HG02642 (cell line): ENCODE measurements around the gene MOSMO.
"Not testable (repeated sequence)": the region's sequence is repeated elsewhere in the genome, so short reads cannot be mapped to it uniquely, and the experiment has no call there.

Experiments
- ATAC-seq: cut with Tn5 transposase; IDR thresholded peaks from one replicate; pipeline ENCODE4 v1.9.1; 2021; ENCODE audit warnings: mild to moderate bottlenecking; ENCODE audit not compliant: unreplicated experiment, poor library complexity

MOSMO gene

DNA sequence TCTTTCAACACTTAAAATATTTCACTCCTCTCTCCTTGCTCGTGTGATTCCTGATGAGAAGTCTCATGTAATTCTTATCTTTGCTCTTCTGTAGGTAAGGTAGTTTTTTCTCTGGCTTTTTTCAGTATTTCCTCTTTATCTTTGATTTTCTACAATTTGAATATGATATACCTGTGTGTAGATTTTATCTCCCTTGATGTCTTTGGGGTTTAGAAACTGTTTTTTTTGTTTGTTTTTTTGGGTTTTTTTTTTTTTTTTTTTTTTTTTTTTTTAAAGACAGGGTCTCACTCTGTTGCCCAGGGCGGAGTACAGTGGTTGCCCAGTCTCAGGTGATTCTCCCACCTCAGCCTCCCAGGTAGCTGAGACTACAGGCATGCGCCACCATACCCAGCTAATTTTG lies 26.6 kb downstream of the MOSMO start:
- ATAC-seq, result no peak

DNA sequence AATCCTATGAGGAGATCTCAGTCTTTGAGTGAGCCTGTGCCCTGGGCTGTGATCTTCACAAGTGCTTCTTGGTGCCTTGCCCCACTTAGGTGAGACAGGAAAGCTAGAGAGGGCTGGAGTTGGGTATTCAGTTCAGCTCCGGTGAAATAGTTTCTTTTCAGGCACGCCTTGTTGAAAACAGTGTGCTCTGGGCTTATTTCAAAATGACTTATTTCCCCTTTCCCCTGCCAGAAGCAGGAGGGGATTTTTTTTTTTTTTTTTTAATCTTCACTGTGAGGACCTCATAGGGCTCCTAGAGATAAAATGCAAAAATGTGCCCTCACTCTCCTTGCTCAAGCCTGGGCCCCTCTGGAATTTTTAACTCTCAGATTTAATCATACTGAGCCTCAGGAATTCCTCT lies 27.2 kb downstream of the MOSMO start:
- no peak for ATAC-seq

DNA sequence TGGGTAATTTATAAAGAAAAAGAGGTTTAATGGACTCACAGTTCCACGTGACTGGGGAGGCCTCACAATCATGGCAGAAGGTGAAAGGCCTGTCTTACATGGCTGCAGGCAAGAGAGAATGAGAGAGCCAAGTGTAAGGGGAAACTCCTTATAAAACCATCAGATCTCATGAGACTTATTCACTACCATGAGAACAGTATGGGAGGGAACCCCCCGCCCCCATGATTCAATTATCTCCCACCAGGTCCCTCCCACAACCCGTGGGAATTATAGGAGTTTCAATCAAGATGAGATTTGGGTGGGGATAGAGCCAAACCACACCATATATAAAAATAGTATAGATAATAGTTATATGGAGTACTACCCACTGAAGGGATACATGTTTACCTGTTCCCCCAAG lies 36.0 kb downstream of the MOSMO start:
- ATAC-seq, result not testable (repeated sequence)

DNA sequence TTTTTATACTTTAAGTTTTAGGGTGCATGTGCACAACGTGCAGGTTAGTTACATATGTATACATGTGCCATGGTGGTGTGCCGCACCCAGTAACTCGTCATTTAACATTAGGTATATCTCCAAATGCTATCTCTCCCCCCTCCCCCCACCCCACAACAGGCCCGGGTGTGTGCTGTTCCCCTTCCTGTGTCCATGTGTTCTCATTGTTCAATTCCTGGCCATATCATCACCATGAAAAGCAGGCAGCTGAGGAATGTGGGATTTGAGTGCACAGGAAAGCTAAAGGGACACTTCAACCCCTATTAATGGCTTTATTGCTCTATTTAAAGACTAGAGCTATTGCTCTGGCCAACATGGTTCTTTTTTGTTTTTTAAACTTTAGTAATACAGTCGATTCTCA lies 38.0 kb downstream of the MOSMO start:
- not testable (repeated sequence) for ATAC-seq

DNA sequence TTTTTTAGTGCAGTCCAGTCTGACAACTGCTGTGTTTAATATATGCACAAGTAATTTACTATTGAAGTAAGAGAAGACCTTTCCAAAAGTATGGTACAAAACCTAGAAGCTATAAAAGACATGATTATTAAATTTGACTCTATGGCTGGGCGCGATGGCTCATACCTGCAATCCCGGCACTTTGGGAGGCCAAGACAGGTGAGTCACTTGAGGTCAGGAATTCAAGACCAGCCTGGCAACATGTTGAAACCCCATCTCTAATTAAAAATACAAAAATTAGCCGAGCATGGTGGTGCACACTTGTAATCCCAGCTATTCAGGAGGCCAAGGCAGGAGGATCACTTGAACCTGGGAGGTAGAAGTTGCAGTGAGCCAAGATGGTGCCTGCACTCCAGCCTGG lies 43.1 kb downstream of the MOSMO start:
- no peak for ATAC-seq

DNA sequence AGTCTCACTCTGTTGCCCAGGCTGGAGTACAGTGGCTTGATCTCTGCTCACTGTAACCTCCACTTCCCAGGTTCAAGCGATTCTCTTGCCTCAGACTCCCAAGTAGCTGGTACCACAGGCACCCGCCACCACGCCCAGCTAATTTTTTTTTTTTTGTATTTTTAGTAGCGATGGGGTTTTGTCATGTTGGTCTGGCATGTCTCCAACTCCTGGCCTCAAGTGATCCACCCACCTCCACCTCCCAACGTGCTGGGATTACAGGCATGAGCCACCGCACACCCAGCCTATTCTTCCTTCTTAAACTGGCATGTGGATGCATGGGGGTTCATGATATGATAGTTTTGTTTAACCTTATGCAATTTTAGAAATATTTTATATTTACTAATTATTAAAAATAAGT lies 45.1 kb downstream of the MOSMO start:
- no peak for ATAC-seq

DNA sequence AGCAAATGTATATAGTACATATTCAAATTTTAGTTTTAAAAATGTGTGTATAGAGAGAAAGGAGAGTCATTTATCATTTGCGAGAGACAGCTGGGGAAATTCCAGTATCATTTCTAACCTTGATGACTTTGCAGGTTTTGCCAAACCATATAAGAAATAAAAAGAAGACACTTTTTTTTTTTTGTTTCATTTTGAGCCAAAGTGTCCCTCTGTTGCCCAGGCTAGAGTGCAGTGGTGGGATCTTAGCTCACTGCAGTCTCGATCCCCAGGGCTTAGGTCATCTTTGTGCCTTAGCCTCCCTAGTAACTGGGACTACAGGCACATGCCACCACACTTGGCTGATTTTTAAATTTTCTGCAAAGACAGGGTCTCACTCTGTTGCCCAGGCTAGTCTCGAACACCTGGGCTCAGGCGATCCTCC lies 46.0 kb downstream of the MOSMO start:
- no peak for ATAC-seq

DNA sequence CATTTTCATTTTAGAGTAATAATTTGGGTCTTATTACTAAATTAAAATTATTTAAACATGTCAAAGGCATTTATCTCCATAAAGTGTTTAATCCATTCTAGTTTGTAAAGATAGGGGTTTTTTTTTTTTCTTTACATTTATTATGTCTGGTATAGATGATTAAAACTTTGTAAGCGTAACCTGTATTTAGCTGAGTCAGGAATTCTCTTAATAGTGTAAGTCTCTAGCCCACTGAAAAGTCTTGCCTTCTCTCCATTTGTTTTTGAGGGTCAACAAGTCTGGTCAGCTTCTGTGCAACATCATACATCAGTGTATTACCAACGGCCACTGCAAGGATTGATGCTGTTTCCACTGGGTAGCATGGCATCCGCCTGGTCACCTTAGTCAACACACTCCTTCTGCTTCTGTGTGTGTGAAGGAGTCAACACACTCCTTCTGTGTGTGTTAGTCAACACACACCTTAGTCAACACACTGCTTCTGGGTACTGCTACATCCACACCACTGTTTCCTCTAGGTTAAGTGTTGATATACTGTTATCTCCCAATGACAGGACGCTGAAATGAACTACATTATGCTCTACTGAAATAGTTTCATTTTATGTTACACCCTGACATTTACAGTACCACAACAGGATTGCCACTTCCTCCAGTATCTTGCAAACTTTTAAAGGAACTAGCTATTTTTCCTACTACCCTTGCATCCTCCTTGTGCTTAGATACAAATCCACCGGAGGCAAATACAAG lies 47.1 kb downstream of the MOSMO start:
- no peak for ATAC-seq

DNA sequence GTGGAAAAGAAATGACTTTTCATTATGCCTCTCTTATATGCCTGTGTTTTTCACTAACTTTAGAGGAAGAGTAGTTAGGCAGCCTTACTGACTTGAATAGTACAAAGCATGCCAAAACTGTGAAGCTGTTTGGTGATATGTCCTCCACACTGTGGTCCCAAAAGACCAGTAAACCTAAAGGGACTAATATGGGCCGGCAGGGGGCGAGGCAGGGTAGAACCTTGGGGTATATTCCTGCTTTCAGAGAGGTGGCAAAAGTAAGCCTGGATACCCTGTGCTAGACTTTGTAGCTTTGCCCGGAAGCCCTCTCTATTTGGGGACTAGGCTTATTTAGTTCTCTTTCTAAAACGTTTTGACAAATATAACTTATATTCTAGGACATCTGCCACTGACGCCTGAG lies 48.0 kb downstream of the MOSMO start:
- no peak for ATAC-seq

DNA sequence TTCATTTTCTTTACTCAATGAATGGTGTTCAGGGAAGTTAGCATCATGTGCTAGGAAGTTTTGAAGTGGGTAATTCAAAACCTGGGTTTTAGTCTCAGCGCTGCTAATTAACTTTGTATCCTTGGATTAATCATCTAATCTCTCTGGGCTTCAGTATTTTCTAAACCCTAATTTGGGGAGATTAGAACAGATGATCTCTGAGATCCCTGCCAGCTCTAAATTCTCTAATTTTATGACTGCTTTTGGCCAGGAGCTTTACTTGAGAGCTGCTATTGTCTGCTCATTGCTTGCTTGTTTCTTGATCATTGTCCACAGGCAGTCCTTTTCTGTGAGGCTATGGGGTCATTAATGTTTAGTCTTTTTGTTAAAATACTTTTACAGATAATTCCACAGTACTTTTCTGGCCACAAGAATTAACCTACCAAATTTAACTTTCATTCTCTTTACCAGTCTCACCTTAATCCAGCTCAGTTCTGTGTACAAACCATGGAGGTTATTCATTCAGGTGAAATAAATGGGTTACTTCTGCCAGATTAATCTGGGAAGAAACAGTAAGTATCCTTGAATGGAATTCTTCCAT lies 56.1 kb downstream of the MOSMO start:
- ATAC-seq, result no peak

DNA sequence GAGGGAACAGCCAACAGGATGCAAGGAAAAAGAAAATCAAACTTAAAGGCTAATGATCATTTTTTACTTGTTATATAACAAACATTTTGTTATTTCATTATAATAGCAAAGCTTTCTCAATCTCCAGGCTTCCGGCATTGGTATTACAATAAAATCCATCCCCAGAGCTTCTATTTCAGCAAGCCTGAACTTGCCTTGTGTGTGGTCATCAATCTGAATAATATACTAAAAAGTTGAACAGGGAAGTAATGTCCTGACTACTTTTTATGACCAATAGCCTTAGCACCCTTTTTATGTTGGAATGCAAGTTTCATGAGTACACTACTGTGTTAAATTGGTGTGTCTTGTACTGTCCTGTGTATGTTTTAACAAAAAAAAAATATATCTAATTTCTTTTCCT lies 57.3 kb downstream of the MOSMO start:
- no peak for ATAC-seq

DNA sequence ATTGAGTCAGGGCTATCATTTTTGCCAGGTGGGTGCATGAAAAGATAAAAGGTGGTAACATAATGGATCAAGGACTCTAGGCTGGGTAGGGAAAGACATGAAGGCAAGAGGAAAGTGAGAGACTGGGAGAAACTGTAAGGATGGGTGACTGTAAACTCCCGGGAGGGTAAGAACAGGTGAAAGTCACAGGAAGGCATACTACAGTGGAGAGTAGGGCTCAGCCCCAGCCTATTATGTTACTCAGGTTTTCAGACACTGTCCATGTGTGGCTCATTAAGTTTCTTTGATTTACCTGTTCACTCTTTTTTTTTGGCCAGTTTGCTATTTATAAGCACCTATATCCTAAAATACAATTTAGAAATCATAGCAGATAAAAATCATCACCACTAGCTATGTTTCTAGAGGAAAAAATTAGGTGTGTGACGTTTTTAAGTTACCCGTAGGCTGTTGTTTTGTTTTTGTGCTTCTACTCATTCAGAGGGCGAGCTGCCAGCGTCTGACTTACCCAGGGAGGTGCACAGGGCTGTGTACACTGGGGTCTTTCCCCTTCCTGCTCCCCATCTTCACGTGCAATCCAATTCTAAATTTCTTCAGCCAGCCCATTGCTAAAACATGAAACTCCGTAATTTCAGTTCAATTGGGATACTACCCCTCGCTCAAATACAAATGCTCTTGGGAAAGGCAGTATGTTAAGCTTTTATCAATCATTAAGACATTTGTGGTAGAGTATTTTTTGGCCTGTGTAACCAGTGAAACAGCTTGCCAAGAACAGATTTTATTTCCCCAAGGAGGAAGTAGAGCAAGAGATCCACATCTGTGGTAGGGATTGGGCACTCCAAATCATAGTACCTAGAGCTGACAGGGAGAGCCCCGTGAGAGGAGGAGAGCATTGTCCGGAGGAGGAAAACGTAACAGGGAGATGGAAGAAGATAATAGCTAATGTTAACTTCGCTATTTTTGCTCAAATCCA lies 62.7 kb downstream of the MOSMO start:
- no peak for ATAC-seq

DNA sequence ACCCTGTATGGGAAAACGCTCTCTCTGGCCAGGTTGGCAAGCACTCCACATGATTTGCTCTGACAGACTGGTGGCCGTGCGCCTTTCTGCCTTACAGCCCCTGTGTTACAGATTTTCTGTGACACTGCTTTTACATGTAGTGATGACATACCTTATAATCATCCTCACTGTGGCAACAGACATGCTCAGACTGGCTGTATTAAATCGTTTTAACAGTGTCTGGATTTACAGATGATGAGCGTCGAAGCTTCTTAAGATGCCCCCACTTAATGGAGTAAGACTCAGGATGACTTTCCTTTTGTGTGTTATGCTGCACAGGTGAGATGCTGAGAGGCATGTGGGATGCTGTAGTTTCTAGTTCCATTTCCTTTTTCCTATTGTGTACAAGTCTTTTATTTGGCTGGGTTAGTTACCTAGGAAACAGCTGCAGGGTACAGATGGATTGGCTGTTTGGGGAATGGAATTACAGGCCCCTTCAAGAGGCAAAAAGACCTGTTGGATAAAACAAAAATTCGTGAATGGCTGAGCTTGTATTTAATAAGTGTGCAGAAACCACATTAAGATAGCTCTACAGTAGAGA lies 63.5 kb downstream of the MOSMO start:
- no peak for ATAC-seq

DNA sequence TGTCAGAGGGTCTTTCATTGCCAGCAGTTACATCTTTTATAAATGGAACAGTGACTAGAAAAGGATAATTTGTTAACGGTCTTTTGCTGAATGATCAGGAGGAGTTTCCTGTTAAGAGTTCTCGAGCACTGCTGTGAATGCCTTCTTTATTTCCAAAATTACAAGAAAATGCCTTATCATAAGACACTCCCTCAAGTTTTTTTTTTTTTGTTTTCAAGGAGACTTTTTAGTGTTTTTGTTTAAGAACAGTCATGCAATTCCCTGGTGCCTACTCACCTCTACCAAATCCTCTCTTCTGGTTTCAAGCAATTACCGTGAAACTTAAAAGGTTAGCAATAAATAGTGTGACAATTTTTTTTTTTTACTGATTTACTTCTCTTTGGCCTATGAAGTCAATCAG lies 65.4 kb downstream of the MOSMO start:
- ATAC-seq, result no peak

DNA sequence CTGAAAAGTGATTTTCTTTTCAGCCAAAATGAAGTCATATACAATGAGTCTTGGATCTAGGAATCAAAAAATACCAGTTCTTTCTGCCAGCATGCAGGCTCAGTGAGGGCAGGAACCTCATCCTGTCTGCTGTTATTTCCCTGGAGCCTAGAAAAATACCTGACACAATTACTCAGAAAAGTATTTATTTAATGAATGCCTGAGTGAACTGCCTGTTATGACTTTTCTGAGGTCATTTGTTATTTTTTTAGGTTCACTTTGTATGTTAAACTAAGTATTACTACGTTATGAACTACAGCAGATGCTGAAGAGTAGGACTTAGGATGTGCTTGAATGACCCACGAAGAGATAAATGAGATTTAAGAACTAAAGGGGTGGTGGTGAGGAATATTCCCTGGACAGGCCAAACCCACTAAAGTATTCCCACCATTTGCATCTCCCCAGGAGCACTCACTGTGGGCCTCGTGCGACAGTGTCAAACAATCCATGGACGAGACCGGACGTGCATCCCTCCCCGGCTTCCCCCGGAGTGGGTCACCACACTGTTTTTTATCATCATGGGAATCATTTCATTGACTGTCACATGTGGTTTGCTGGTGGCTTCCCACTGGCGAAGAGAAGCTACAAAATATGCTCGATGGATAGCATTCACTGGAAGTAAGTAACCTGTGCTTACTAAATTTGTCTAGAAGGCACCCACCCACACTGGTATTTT lies 67.3 kb downstream of the MOSMO start:
- ATAC-seq, result no peak

DNA sequence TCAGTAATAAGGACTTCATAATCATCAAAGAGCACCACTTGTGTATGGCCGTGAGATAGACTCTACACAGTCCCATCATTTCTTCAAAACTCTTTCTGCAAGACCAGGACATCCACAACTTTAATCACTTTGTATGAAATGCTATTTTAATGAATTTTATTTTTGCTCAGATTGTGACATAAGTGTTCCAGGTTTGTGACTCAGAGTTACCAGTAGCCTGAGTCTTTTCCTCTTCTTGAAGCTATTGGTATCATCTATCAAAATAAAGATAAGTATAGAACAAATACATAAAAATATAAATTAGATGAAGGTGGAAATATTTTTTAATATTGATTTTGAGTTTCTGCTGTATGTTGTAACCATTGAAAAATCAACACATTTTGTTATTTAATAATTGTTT lies 67.9 kb downstream of the MOSMO start:
- no peak for ATAC-seq

DNA sequence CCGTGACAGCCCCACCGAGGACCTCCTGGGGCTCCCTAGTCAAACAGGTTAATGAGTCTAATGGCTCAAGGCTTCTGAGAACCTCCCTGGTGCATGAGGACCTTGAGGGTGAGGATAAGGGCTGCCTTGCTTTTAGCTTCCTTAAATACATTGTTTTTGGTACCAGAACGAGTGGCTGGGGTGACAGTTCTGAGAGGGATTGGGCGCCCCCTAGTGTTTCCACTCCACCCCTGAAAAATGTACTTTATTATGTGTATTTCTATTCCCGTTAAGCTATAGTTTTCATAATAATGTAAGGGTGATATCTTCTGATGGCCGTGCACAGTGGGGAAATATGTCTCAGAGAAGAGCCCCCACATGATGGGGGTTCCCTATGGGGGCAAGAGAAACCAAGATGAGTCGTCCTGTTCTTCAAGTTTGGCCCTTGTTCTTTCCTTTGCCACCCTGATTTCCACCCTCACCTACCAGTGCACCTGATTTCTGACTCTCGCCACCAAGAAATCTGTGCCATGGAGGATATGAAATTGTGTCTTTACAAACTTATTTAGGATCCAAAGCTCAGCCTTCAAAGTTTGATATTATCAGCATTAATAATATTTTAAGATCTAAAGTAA lies 69.9 kb downstream of the MOSMO start:
- ATAC-seq, result no peak

DNA sequence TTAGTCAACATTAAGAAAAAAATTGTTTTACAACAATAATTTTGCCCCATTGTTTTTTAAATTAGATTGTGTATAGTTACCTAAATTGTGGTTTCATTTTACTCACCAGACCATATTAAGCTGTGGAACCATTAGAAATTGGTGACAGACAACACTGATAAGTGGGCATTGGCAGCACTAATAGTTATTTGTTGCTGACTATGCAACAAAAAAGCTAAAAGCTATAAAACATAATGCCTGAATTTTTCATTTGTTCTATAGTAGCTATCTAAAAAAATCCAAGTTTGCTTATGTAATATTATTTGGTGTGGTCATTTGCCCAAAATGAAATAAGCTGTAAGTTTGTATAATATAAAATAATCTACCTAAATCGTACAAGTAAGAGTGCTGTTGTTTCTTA lies 70.7 kb downstream of the MOSMO start:
- ATAC-seq, result no peak

DNA sequence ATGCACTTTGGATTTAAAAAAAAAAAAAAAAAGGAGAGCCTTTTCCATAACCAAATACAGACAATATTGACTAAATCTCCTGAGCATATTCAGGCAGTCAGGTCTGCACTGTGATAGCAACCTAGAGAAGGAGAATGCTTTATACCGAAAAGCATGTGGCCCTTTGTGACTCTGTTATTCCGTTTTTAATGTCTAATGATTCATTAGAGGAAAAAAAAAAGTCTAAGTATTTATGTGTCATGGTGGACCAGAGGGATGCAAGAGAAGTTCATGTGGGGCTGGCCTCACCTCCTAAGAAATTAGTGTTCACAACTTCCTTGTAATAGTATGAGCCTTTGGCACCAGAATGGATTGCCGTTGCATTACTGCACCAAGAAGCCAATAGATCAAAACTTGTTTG lies 73.1 kb downstream of the MOSMO start:
- no peak for ATAC-seq

DNA sequence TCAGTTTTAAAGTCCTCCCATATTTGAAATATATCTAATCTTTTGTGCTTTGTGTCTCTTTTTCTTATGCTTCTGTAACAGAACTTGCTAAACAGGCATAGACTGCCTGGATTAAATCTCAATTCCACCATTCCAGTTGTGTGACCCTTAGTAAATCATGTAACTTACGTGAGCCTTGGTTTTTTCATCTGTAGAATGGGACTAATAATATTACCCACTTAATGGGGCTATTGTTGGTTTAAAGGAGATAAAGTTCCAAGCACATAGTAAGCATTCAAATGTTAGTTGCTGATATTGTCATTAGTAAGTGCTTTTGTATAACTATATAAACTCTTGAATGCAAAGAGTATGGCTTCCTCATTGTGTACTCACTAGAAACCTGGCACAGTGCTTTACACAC lies 78.5 kb downstream of the MOSMO start:
- ATAC-seq, result no peak
